HepG2 (cell line): ENCODE results near the gene KHK. TPM values are rescaled to one million over a fixed set of nuclear protein-coding genes. Genes with fewer than 3 reads are reported as not detected.

ENCODE experiments used
- DNMT3B ChIP-seq: conservative IDR thresholded peaks from 2 replicates; pipeline ENCODE4 v1.6.1; 2016; ENCODE audit warnings: missing biosample characterization, control low read depth
- FOXM1 ChIP-seq: sonication (generic); formaldehyde crosslinking; IDR thresholded peaks from 2 replicates; pipeline ENCODE4 v1.5.0; 2020; ENCODE audit warnings: missing genetic modification reagents
- HNRNPH1 ChIP-seq: fragments of 200-400 bp; formaldehyde crosslinking; optimal IDR thresholded peaks from 2 replicates; pipeline ENCODE3; 2017; ENCODE audit warnings: mild to moderate bottlenecking, low read depth, low read length
- ISL2 ChIP-seq: sonication (generic); formaldehyde crosslinking; IDR thresholded peaks from 2 replicates; pipeline ENCODE4 v1.5.0; 2020; ENCODE audit warnings: missing genetic modification reagents
- KDM4B ChIP-seq: sonication (generic); formaldehyde crosslinking; IDR thresholded peaks from 2 replicates; pipeline ENCODE4 v1.4.0; 2020; ENCODE audit warnings: missing genetic modification reagents
- MXD4 ChIP-seq: IDR thresholded peaks from 2 replicates; pipeline ENCODE4 v1.6.1; 2016; ENCODE audit warnings: mild to moderate bottlenecking, missing biosample characterization, missing genetic modification reagents
- NCOR1 ChIP-seq: fragments of 200-600 bp; sonication (generic); IDR thresholded peaks from 2 replicates; pipeline ENCODE4 v1.7.0; 2017; ENCODE audit warnings: antibody characterized with exemption, low read length, borderline replicate concordance
- NR2F1 ChIP-seq, 2 experiments: fragments of 450-650 bp in 1 of 2; formaldehyde crosslinking in 1 of 2; IDR thresholded peaks; 2 replicates each; pipeline versions ENCODE4 v1.5.0 to v1.6.1; 2016 to 2020; ENCODE audit warnings: mild to moderate bottlenecking in 1 of 2, missing compliant biosample characterization in 1 of 2, missing genetic modification reagents in 1 of 2, moderate library complexity in 1 of 2
- SATB2 ChIP-seq: sonication (generic); formaldehyde crosslinking; IDR thresholded peaks from 2 replicates; pipeline ENCODE4 v1.5.0; 2020; ENCODE audit warnings: missing genetic modification reagents
- SOX5 ChIP-seq: IDR thresholded peaks from 2 replicates; pipeline ENCODE4 v1.6.1; 2016; ENCODE audit warnings: borderline replicate concordance
- ZFAT ChIP-seq: sonication (generic); formaldehyde crosslinking; conservative IDR thresholded peaks from 2 replicates; pipeline ENCODE4 v1.8.1; 2023; ENCODE audit warnings: missing genetic modification reagents, inconsistent platforms
- ZFP1 ChIP-seq: IDR thresholded peaks from 2 replicates; pipeline ENCODE4 v1.6.1; 2016
- ZNF549 ChIP-seq: sonication (generic); formaldehyde crosslinking; IDR thresholded peaks from 2 replicates; pipeline ENCODE4 v1.5.0; 2020; ENCODE audit warnings: missing genetic modification reagents
- ZNF570 ChIP-seq: sonication (generic); formaldehyde crosslinking; IDR thresholded peaks from 2 replicates; pipeline ENCODE4 v1.4.0; 2020; ENCODE audit warnings: mild to moderate bottlenecking, missing genetic modification reagents, borderline replicate concordance
- ZNF724P ChIP-seq: sonication (generic); formaldehyde crosslinking; IDR thresholded peaks from 2 replicates; pipeline ENCODE4 v1.8.0; 2022; ENCODE audit warnings: missing genetic modification reagents, borderline replicate concordance
- polyA plus RNA-seq, 8 experiments: library from polyadenylated mRNA; depleted of rRNA in 3 of 8; stranded (reverse) in 7 of 8; unstranded in 1 of 8; fragments of >200 nt; fragmentation: Illumina TruSeq in 4 of 8; extraction: Trizol in 4 of 8; gene quantifications; 2 replicates each; pipeline versions ENCODE4 v1.2.1 to v1.2.3, GENCODE V29; 2011 to 2016; ENCODE audit warnings: low read depth in 4 of 8, missing spikeins in 1 of 8, mixed read lengths in 1 of 8; ENCODE audit not compliant: insufficient read depth in 1 of 8
- total RNA-seq, 5 experiments: library from RNA; depleted of rRNA; stranded (reverse); fragments of >200 nt; fragmentation: Illumina TruSeq; extraction: Trizol; gene quantifications; 2 replicates each; pipeline ENCODE4 v1.2.3, GENCODE V29; 2016; ENCODE audit warnings: low read depth in 1 of 5
- TF ChIP-seq, protein P1 (sequence below): sonication (generic); formaldehyde crosslinking; IDR thresholded peaks from 2 replicates; pipeline ENCODE4 v1.5.0; 2020; ENCODE audit warnings: missing genetic modification reagents, mild to moderate bottlenecking, borderline replicate concordance
- TF ChIP-seq, protein P2 (sequence below): IDR thresholded peaks from 2 replicates; pipeline ENCODE4 v1.6.1; 2018; ENCODE audit warnings: missing genetic modification reagents
- TF ChIP-seq, protein P3 (sequence below): sonication (generic); formaldehyde crosslinking; IDR thresholded peaks from 2 replicates; pipeline ENCODE4 v1.5.0; 2020; ENCODE audit warnings: mild to moderate bottlenecking, missing genetic modification reagents
- TF ChIP-seq, protein P4 (sequence below): fragments of 450-650 bp; IDR thresholded peaks from 2 replicates; pipeline ENCODE4 v1.6.1; 2016

The KHK gene
- total and polyA plus RNA-seq, 2 of the 13 experiments (the other 11 are each of a cell fraction or from before 2014, with no cell fraction given) = 40.9 to 99.2 TPM

DNA sequence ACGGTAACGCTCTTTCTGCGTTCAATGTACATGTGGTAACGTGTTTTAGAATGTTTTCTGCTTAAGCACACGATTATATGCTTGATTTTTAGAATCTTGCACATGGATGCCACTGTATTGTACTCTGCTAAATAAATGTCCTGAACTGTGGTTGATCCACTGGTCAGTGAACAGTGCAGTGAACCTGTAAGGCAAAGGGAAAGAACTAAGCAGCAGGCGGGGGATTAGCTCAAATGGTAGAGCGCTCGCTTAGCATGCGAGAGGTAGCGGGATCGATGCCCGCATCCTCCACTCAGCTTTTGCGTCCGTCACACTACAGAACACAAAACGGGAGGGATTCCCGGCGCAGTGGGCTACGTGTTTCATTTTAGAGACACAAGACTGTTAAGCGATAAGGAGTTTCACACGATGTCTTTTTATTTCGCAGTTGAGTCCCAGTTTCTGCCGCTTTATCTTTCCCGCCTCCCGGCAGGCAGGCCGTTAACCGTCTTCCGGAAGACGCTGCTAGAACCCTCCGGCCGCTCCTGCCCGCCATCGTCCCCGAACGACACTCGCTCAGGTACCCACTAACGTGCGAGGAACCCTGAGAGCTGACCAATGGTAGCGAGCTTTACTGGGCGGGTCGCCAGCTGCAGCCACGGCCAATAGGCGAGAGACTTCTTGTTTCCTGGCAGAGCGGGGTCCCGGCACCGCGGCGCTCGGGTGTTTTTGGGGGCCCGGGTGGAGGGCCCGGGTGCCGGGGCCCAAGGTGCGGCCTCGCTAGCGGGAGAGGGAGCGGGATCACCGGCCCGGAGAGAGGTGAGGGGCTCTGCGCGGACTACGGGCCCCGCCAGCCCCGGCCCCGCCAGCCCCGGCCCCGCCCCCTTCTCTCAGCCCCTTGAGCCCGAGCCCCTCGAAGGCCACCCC is 35.3 kb upstream of the KHK start, which contains the start of gene AGBL5 (continued):
- TF ChIP-seq, protein P1, sequence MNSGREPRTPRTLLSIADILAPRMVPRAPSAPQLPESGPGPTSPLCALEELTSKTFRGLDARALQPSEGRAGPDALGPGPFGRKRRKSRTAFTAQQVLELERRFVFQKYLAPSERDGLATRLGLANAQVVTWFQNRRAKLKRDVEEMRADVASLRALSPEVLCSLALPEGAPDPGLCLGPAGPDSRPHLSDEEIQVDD = peak; percentile 41; the same call in 1 of the 2 replicates
- TF ChIP-seq, protein P2, sequence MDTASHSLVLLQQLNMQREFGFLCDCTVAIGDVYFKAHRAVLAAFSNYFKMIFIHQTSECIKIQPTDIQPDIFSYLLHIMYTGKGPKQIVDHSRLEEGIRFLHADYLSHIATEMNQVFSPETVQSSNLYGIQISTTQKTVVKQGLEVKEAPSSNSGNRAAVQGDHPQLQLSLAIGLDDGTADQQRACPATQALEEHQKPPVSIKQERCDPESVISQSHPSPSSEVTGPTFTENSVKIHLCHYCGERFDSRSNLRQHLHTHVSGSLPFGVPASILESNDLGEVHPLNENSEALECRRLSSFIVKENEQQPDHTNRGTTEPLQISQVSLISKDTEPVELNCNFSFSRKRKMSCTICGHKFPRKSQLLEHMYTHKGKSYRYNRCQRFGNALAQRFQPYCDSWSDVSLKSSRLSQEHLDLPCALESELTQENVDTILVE (CRISPR knock-in tag) = peak; percentile 77; the same call in 1 of the 2 replicates
- no peak for TF ChIP-seq ZFAT (CRISPR knock-in tag)
- TF ChIP-seq KDM4B (CRISPR knock-in tag) = no peak
- 0 out of 2 replicates have a peak, but pooled peaks have one; percentile 77 for TF ChIP-seq ZNF570
- peak; percentile 63 for TF ChIP-seq HNRNPH1
- peak; percentile 68 for TF ChIP-seq ISL2 (CRISPR knock-in tag)
- TF ChIP-seq, protein P3, sequence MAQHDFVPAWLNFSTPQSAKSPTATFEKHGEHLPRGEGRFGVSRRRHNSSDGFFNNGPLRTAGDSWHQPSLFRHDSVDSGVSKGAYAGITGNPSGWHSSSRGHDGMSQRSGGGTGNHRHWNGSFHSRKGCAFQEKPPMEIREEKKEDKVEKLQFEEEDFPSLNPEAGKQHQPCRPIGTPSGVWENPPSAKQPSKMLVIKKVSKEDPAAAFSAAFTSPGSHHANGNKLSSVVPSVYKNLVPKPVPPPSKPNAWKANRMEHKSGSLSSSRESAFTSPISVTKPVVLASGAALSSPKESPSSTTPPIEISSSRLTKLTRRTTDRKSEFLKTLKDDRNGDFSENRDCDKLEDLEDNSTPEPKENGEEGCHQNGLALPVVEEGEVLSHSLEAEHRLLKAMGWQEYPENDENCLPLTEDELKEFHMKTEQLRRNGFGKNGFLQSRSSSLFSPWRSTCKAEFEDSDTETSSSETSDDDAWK (CRISPR knock-in tag) = no peak
- peak; percentile 95 for TF ChIP-seq ZNF724P (CRISPR knock-in tag)
- TF ChIP-seq ZNF549 (CRISPR knock-in tag) = no peak
- no peak; the same call in 1 of the 2 replicates for TF ChIP-seq FOXM1 (CRISPR knock-in tag)
- TF ChIP-seq SOX5 (CRISPR knock-in tag) = peak; percentile 72
- peak; percentile 91 for TF ChIP-seq ZFP1 (CRISPR knock-in tag)
- TF ChIP-seq NCOR1 = peak; percentile 88
- TF ChIP-seq DNMT3B (CRISPR knock-in tag) = peak; percentile 98
- 0 out of 2 replicates have a peak, but pooled peaks have one; percentile 70 for TF ChIP-seq SATB2
- TF ChIP-seq MXD4 = peak; percentile 82
- no peak; a peak in 1 of 4 replicates for TF ChIP-seq NR2F1 (CRISPR knock-in tag; IDR thresholded peaks at IDR 0.05)
- TF ChIP-seq, protein P4, sequence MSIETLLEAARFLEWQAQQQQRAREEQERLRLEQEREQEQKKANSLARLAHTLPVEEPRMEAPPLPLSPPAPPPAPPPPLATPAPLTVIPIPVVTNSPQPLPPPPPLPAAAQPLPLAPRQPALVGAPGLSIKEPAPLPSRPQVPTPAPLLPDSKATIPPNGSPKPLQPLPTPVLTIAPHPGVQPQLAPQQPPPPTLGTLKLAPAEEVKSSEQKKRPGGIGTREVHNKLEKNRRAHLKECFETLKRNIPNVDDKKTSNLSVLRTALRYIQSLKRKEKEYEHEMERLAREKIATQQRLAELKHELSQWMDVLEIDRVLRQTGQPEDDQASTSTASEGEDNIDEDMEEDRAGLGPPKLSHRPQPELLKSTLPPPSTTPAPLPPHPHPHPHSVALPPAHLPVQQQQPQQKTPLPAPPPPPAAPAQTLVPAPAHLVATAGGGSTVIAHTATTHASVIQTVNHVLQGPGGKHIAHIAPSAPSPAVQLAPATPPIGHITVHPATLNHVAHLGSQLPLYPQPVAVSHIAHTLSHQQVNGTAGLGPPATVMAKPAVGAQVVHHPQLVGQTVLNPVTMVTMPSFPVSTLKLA = no peak
